GM19035 (cell line): ENCODE results near the gene N4BP2.
A peak's percentile ranks its signal among the peaks of the same experiment; 100 is the strongest.

Experiments
- ATAC-seq: cut with Tn5 transposase; IDR thresholded peaks from one replicate; pipeline ENCODE4 v1.9.1; 2021; ENCODE audit not compliant: unreplicated experiment

The N4BP2 gene

GRCh38 chr4:40205259-40206198 is 148.9 kb downstream of the N4BP2 start:
- ATAC-seq, result peak; percentile 51

- no peak for ATAC-seq
Measured at GRCh38 chr4:40206426-40206825, 149.8 kb downstream of the N4BP2 start.
